ENCODE results near the gene TMEM200A. TPM values are rescaled to one million over a fixed set of nuclear protein-coding genes. Genes with fewer than 3 reads are reported as not detected.

TMEM200A gene
- total and polyA plus RNA-seq, 5 donors from 2014 or later: 0.07 to 1.1 (median 0.40) TPM

- Mint-ChIP-seq H3K9me3 (peaks cover 0 to 2% (median 0%) of the 10 kb centered on the region in 7 donors), H3K4me1 (peaks cover 6 to 16% (median 13%) of the 10 kb centered on the region in 4 donors), H3K4me3 (no peak overlapping the region), H3K36me3 (no peaks in the 10 kb centered on the region), H3K27me3 (no peaks in the 10 kb centered on the region), H3K27ac (no peak overlapping the region)
- H3K4me1 ChIP-seq (ENCODE audit: control insufficient read depth, insufficient read depth, low read length, poor library complexity, severe bottlenecking): peaks cover 9% of the 10 kb centered on the region
- ATAC-seq (ENCODE audit: low read depth in 2 of 2) (no peak), DNase-seq (no peak)
- no peaks in the 10 kb centered on the region for H3K27me3 ChIP-seq (ENCODE audit: control insufficient read depth, insufficient read depth, low read length)
- H3K4me3 ChIP-seq (ENCODE audit: low read depth, low read length): no peak overlapping the region
- H3K27ac ChIP-seq (ENCODE audit: insufficient read depth, low read length, poor library complexity, severe bottlenecking): no peak overlapping the region
- no peaks in the 10 kb centered on the region for H3K9me3 ChIP-seq (ENCODE audit: control insufficient read depth in 2 of 2, low read length in 2 of 2)
- H3K36me3 ChIP-seq (ENCODE audit: control insufficient read depth, insufficient read depth, low read length): no peaks in the 10 kb centered on the region
Observed at GRCh38 chr6:130377915-130378314, 12.1 kb downstream of the TMEM200A start.

- ATAC-seq (ENCODE audit: low read depth in 2 of 2): no peak
- no peaks in the 10 kb centered on the region for H3K36me3 Mint-ChIP-seq
- H3K27ac Mint-ChIP-seq: no peak overlapping the region
- H3K4me1 ChIP-seq (ENCODE audit: control insufficient read depth, insufficient read depth, low read length, poor library complexity, severe bottlenecking): peaks cover 9% of the 10 kb centered on the region
- H3K27ac ChIP-seq (ENCODE audit: insufficient read depth, low read length, poor library complexity, severe bottlenecking): no peak overlapping the region
- H3K27me3 ChIP-seq (ENCODE audit: control insufficient read depth, insufficient read depth, low read length): no peaks in the 10 kb centered on the region
- H3K27me3 Mint-ChIP-seq: no peaks in the 10 kb centered on the region
- H3K9me3 Mint-ChIP-seq: peaks cover 0 to 2% (median 0%) of the 10 kb centered on the region in 7 donors
- no peak for DNase-seq
- H3K4me1 Mint-ChIP-seq: peaks cover 6 to 16% (median 13%) of the 10 kb centered on the region in 4 donors
- no peak overlapping the region for H3K4me3 Mint-ChIP-seq
- H3K4me3 ChIP-seq (ENCODE audit: low read depth, low read length): no peak overlapping the region
- H3K9me3 ChIP-seq (ENCODE audit: control insufficient read depth in 2 of 2, low read length in 2 of 2): no peaks in the 10 kb centered on the region
- no peaks in the 10 kb centered on the region for H3K36me3 ChIP-seq (ENCODE audit: control insufficient read depth, insufficient read depth, low read length)
Observed at GRCh38 chr6:130379223-130379622, 13.4 kb downstream of the TMEM200A start.

- DNase-seq (no peak), ATAC-seq (ENCODE audit: low read depth in 2 of 2) (no peak)
- H3K4me3 Mint-ChIP-seq: no peak overlapping the region
- peaks cover 6 to 16% (median 13%) of the 10 kb centered on the region in 4 donors for H3K4me1 Mint-ChIP-seq
- H3K27ac ChIP-seq (ENCODE audit: insufficient read depth, low read length, poor library complexity, severe bottlenecking): no peak overlapping the region
- H3K27me3 ChIP-seq (ENCODE audit: control insufficient read depth, insufficient read depth, low read length): no peaks in the 10 kb centered on the region
- H3K27me3 Mint-ChIP-seq: no peaks in the 10 kb centered on the region
- no peaks in the 10 kb centered on the region for H3K36me3 Mint-ChIP-seq
- H3K36me3 ChIP-seq (ENCODE audit: control insufficient read depth, insufficient read depth, low read length): no peaks in the 10 kb centered on the region
- no peaks in the 10 kb centered on the region for H3K9me3 ChIP-seq (ENCODE audit: control insufficient read depth in 2 of 2, low read length in 2 of 2)
- peaks cover 9% of the 10 kb centered on the region for H3K4me1 ChIP-seq (ENCODE audit: control insufficient read depth, insufficient read depth, low read length, poor library complexity, severe bottlenecking)
- H3K9me3 Mint-ChIP-seq: no peaks in the 10 kb centered on the region
- H3K4me3 ChIP-seq (ENCODE audit: low read depth, low read length): no peak overlapping the region
- no peak overlapping the region for H3K27ac Mint-ChIP-seq
Observed at GRCh38 chr6:130381012-130381411, 15.2 kb downstream of the TMEM200A start.

GRCh38 chr6:130381459-130382380 lies 15.9 kb downstream of the TMEM200A start:
- peak in 2 of 3 donors; percentile 45 to 74 for DNase-seq
- Mint-ChIP-seq H3K36me3 (no peaks in the 10 kb centered on the region), H3K27ac (no peak overlapping the region), H3K4me1 (peaks cover 6 to 16% (median 13%) of the 10 kb centered on the region in 4 donors), H3K4me3 (no peak overlapping the region), H3K27me3 (peaks cover 6% of the 10 kb centered on the region), H3K9me3 (no peaks in the 10 kb centered on the region)
- no peak overlapping the region for H3K4me3 ChIP-seq (ENCODE audit: low read depth, low read length)
- H3K9me3 ChIP-seq (ENCODE audit: control insufficient read depth in 2 of 2, low read length in 2 of 2): no peaks in the 10 kb centered on the region
- no peaks in the 10 kb centered on the region for H3K27me3 ChIP-seq (ENCODE audit: control insufficient read depth, insufficient read depth, low read length)
- H3K27ac ChIP-seq (ENCODE audit: insufficient read depth, low read length, poor library complexity, severe bottlenecking): no peak overlapping the region
- H3K4me1 ChIP-seq (ENCODE audit: control insufficient read depth, insufficient read depth, low read length, poor library complexity, severe bottlenecking): peaks cover 9% of the 10 kb centered on the region
- ATAC-seq (ENCODE audit: low read depth in 2 of 2): peak; percentile 84 to 87
- no peaks in the 10 kb centered on the region for H3K36me3 ChIP-seq (ENCODE audit: control insufficient read depth, insufficient read depth, low read length)

GRCh38 chr6:130382872-130383490 lies 17.2 kb downstream of the TMEM200A start:
- H3K4me3 Mint-ChIP-seq: no peak overlapping the region
- Histone ChIP-seq H3K36me3 (ENCODE audit: control insufficient read depth, insufficient read depth, low read length) (no peaks in the 10 kb centered on the region), H3K9me3 (ENCODE audit: control insufficient read depth in 2 of 2, low read length in 2 of 2) (no peaks in the 10 kb centered on the region), H3K27me3 (ENCODE audit: control insufficient read depth, insufficient read depth, low read length) (no peaks in the 10 kb centered on the region), H3K4me3 (ENCODE audit: low read depth, low read length) (no peak overlapping the region), H3K4me1 (ENCODE audit: control insufficient read depth, insufficient read depth, low read length, poor library complexity, severe bottlenecking) (peaks cover 9% of the 10 kb centered on the region), H3K27ac (ENCODE audit: insufficient read depth, low read length, poor library complexity, severe bottlenecking) (no peak overlapping the region)
- peaks cover 8% of the 10 kb centered on the region for H3K27me3 Mint-ChIP-seq
- peaks cover 6 to 16% (median 13%) of the 10 kb centered on the region in 4 donors for H3K4me1 Mint-ChIP-seq
- no peaks in the 10 kb centered on the region for H3K9me3 Mint-ChIP-seq
- ATAC-seq (ENCODE audit: low read depth in 2 of 2): no peak
- DNase-seq: no peak
- no peak overlapping the region for H3K27ac Mint-ChIP-seq
- no peaks in the 10 kb centered on the region for H3K36me3 Mint-ChIP-seq

- Histone ChIP-seq H3K36me3 (ENCODE audit: control insufficient read depth, insufficient read depth, low read length) (no peaks in the 10 kb centered on the region), H3K4me1 (ENCODE audit: control insufficient read depth, insufficient read depth, low read length, poor library complexity, severe bottlenecking) (peaks cover 9% of the 10 kb centered on the region), H3K9me3 (ENCODE audit: control insufficient read depth in 2 of 2, low read length in 2 of 2) (no peaks in the 10 kb centered on the region), H3K27ac (ENCODE audit: insufficient read depth, low read length, poor library complexity, severe bottlenecking) (no peak overlapping the region), H3K4me3 (ENCODE audit: low read depth, low read length) (no peak overlapping the region), H3K27me3 (ENCODE audit: control insufficient read depth, insufficient read depth, low read length) (no peaks in the 10 kb centered on the region)
- no peak overlapping the region for H3K27ac Mint-ChIP-seq
- ATAC-seq (ENCODE audit: low read depth in 2 of 2) (no peak), DNase-seq (no peak)
- peaks cover 6 to 16% (median 13%) of the 10 kb centered on the region in 4 donors for H3K4me1 Mint-ChIP-seq
- H3K27me3 Mint-ChIP-seq: peaks cover 8% of the 10 kb centered on the region
- H3K9me3 Mint-ChIP-seq: no peaks in the 10 kb centered on the region
- H3K4me3 Mint-ChIP-seq: no peak overlapping the region
- no peaks in the 10 kb centered on the region for H3K36me3 Mint-ChIP-seq
Observed at GRCh38 chr6:130385064-130385695, 19.4 kb downstream of the TMEM200A start.

- Histone ChIP-seq H3K4me1 (ENCODE audit: control insufficient read depth, insufficient read depth, low read length, poor library complexity, severe bottlenecking) (no peaks in the 10 kb centered on the region), H3K27me3 (ENCODE audit: control insufficient read depth, insufficient read depth, low read length) (no peaks in the 10 kb centered on the region), H3K27ac (ENCODE audit: insufficient read depth, low read length, poor library complexity, severe bottlenecking) (no peak overlapping the region), H3K36me3 (ENCODE audit: control insufficient read depth, insufficient read depth, low read length) (no peaks in the 10 kb centered on the region), H3K4me3 (ENCODE audit: low read depth, low read length) (no peak overlapping the region), H3K9me3 (ENCODE audit: control insufficient read depth in 2 of 2, low read length in 2 of 2) (no peaks in the 10 kb centered on the region)
- Mint-ChIP-seq H3K27ac (no peak overlapping the region), H3K36me3 (no peaks in the 10 kb centered on the region), H3K4me1 (no peaks in the 10 kb centered on the region), H3K9me3 (no peaks in the 10 kb centered on the region), H3K4me3 (no peak overlapping the region), H3K27me3 (peaks cover 13% of the 10 kb centered on the region)
- no peak for DNase-seq
- ATAC-seq (ENCODE audit: low read depth in 2 of 2): no peak
Observed at GRCh38 chr6:130389142-130389541, 23.3 kb downstream of the TMEM200A start.

Data from CD4-positive, CD25-positive, alpha-beta regulatory T cell (primary cell).